Mucosa of descending colon (tissue), 3 donors: ENCODE data around the gene ACSL5. TPM values are rescaled to one million over a fixed set of nuclear protein-coding genes. Genes with fewer than 3 reads are reported as not detected.

Source experiments
- ATAC-seq: fragments of 200-7000 bp; cut with Tn5 transposase; one replicate; pipeline ENCODE4 v1.9.1; 2020; ENCODE audit warnings: mild to moderate bottlenecking, moderate library complexity
- DNase-seq, 3 donors: peaks; one replicate each; pipeline ENCODE4 v3.0.0-alpha.2; 2020
- H3K36me3 ChIP-seq: fragments of 200-600 bp; one replicate; pipeline ENCODE4 v1.8.0; 2021; ENCODE audit warnings: low read depth, mild to moderate bottlenecking
- H3K4me1 ChIP-seq: fragments of 200-600 bp; one replicate; pipeline ENCODE4 v1.8.0; 2021; ENCODE audit warnings: low read depth, mild to moderate bottlenecking
- H3K4me3 ChIP-seq: fragments of 200-600 bp; one replicate; pipeline ENCODE4 v1.8.0; 2021; ENCODE audit warnings: mild to moderate bottlenecking
- H3K9me3 ChIP-seq: fragments of 200-600 bp; one replicate; pipeline ENCODE4 v1.8.0; 2021; ENCODE audit warnings: mild to moderate bottlenecking
- intact Hi-C, 2 donors: fragments of 100-400 bp; cut with DNase I in 1 of 2; cut with micrococcal nuclease in 1 of 2; formaldehyde crosslinking; loops; one replicate each; pipeline versions ENCODE4 v1.11.0 to v1.11.1; 2022; cut with DNase I, micrococcal nuclease
- total RNA-seq, 3 donors: library from RNA; stranded (reverse); fragmentation: NEBNext Ultra II Directional in 2 of 3; extraction: Animal tissue kit (Norgen Biotek cat#: 25700) in 2 of 3; gene quantifications; one replicate each; pipeline versions ENCODE4 v1.2.1 to v1.2.4, GENCODE V29; 2021 to 2023
- TF ChIP-seq, protein P1 (sequence below): fragments of 200-600 bp; IDR thresholded peaks from one replicate; pipeline ENCODE4 v1.8.0; 2022; ENCODE audit warnings: antibody characterized with exemption, mild to moderate bottlenecking
- donor health status: DM: no; HTN: no; CAD: no; lungs with moderate emphysema.
- donor health status: DM: no; HTN: no; CAD: no.
- donor health status: DM: no; HTN: yes; CAD: no.

The ACSL5 gene
- total RNA-seq, 3 donors from 2014 or later: 125 to 312 (median 258) TPM

DNA sequence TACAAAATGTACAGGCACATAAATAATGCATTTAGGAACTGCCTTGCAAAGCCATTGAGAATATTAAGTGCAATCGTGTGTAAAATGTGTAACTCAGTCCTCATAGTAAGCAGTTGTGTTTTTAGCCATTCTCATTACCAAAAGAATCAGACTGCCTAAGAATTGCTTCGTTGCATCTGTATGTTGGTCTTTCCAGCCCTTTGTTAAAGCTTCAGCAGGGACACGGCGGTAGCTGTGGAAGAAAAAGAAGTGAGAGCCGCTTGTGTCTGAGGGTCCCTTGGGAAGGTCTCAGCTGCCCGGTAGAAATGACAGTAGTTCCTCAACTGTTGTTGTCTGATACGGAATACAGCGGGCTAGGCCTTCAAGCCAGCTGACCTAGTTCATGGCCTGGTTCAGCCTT, 22.8 kb upstream of the ACSL5 start:
- Histone ChIP-seq H3K36me3 (no peaks in the 10 kb centered on the region), H3K4me3 (no peak overlapping the region), H3K9me3 (no peaks in the 10 kb centered on the region), H3K4me1 (peaks cover 6% of the 10 kb centered on the region)
- TF ChIP-seq, protein P1, sequence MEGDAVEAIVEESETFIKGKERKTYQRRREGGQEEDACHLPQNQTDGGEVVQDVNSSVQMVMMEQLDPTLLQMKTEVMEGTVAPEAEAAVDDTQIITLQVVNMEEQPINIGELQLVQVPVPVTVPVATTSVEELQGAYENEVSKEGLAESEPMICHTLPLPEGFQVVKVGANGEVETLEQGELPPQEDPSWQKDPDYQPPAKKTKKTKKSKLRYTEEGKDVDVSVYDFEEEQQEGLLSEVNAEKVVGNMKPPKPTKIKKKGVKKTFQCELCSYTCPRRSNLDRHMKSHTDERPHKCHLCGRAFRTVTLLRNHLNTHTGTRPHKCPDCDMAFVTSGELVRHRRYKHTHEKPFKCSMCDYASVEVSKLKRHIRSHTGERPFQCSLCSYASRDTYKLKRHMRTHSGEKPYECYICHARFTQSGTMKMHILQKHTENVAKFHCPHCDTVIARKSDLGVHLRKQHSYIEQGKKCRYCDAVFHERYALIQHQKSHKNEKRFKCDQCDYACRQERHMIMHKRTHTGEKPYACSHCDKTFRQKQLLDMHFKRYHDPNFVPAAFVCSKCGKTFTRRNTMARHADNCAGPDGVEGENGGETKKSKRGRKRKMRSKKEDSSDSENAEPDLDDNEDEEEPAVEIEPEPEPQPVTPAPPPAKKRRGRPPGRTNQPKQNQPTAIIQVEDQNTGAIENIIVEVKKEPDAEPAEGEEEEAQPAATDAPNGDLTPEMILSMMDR: no peak
- DNase-seq (no peak), ATAC-seq (no peak)
- intact Hi-C loops: no loop called here

DNA sequence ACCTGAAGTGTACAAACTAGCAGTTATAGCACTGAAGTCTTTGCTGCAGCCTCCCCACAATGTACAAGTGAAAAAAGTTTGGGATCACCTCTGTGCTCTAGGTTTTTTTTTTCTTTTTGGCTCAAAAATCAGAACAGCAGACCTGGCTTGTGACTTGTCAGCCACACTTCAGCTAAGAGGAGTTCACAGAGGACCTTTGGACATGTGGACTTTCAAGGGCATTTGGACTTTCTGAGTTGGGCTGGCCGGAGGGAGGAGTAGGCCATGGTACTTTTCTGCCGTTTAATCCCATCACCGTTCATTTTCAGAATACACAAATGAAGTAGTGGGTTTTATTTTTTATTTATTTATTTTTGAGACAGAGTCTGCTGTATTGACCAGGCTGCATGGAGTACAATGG, 21.9 kb upstream of the ACSL5 start:
- TF ChIP-seq, protein P1: no peak
- no peak overlapping the region for H3K4me3 ChIP-seq
- H3K36me3 ChIP-seq: no peaks in the 10 kb centered on the region
- peak in 1 of 3 donors; percentile 2 for DNase-seq
- H3K9me3 ChIP-seq: no peaks in the 10 kb centered on the region
- peaks cover 6% of the 10 kb centered on the region for H3K4me1 ChIP-seq
- intact Hi-C loops: no loop called here
- ATAC-seq: no peak

DNA sequence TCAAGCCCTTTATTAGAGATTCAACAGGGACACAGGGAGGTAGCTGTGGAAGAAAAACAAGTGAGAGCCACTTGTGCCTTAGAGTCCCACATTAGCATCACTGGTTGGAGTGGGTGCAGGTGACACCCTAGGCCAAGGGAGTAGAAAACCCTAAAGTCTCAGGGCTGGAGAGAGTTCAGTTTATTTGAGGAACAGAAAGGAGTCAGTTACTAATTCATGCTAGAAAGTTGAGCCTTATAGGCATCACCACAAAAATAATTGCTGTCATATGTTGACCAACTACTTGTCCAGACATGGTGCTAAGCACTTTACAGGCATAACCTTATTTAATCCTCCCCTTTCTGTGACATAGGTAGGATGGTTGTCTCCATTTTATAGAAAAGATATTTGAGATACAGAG, 20.9 kb upstream of the ACSL5 start:
- Histone ChIP-seq H3K36me3 (no peaks in the 10 kb centered on the region), H3K9me3 (no peaks in the 10 kb centered on the region), H3K4me3 (no peak overlapping the region), H3K4me1 (peaks cover 3% of the 10 kb centered on the region)
- DNase-seq: no peak
- ATAC-seq: no peak
- intact Hi-C loops: no loop called here
- TF ChIP-seq, protein P1: no peak

DNA sequence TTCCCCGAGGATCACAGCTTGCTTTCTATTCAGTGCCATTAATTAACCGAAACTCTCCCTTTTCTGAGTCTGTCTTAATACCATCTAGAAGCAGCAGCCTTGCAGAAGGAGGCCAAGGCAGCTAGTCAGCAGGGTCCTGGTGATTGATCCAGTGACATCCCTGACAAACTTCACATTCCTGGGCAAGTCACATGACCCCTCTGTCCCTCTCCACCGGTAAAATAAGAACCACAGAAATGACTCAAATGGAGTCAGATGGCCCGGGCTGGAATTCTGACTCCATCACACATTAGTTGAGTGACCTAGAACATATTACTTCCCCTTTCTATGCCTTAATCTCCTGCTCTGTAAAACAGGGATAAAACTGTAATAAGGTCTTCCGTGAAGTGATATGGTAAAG, 17.2 kb upstream of the ACSL5 start:
- Histone ChIP-seq H3K9me3 (no peaks in the 10 kb centered on the region), H3K4me1 (peaks cover 18% of the 10 kb centered on the region), H3K4me3 (no peak overlapping the region), H3K36me3 (no peaks in the 10 kb centered on the region)
- TF ChIP-seq, protein P1: no peak
- no peak for ATAC-seq
- intact Hi-C loops: no loop called here
- DNase-seq: no peak

DNA sequence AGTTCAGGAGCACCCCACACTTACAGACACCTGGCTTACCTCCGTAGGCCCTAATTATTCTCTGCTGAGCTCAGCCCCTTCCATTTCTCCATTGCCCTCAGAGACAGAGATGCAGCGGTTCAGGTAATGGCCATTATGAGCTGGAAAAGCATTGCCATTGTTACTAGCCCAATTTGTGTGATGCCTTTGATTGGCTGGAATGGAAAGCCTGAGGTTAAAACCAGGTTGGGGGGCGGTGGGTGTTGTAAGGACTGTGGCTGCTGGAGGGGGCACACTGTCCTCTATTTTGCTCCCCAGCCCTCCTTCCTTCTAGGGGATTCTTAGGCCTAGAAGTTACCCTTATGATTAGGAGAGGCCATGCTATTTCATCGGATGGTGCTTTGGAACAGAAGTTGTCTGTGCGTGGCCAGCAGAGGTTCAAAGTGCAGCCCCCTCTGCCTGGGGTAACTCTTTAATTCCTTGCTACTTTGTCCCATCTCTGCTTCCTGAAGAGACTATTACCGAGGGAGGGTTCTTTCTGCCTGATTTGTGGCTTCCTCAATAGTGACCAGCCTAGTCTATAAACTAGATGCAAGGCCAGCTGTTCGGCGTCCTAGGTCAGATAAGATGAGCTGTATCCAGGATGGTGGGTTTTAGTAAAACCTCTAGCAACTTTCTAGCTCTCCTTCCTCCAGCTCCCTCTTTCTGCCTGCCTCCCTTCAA, 14.2 kb upstream of the ACSL5 start:
- peaks cover 43% of the 10 kb centered on the region for H3K4me1 ChIP-seq
- TF ChIP-seq, protein P1: no peak
- intact Hi-C loops: no loop called here
- ATAC-seq: peak; percentile 12
- H3K9me3 ChIP-seq: no peaks in the 10 kb centered on the region
- H3K36me3 ChIP-seq: no peaks in the 10 kb centered on the region
- no peak overlapping the region for H3K4me3 ChIP-seq
- peak in 1 of 3 donors; percentile 42 for DNase-seq
